KMS-11 (cell line): ENCODE measurements around the gene MLH3.

Source experiments
- H2AFZ ChIP-seq: fragments of 200-600 bp; sonication (generic); 2 replicates; pipeline ENCODE4 v1.6.1; 2016; ENCODE audit warnings: antibody characterized with exemption, mixed run types, low read depth
- H3K27ac ChIP-seq: fragments of 200-600 bp; sonication (generic); 2 replicates; pipeline ENCODE4 v1.6.1; 2016; ENCODE audit warnings: mild to moderate bottlenecking, mixed run types
- H3K27me3 ChIP-seq: fragments of 200-600 bp; sonication (generic); 2 replicates; pipeline ENCODE4 v1.6.1; 2017; ENCODE audit warnings: mild to moderate bottlenecking, low read depth, mixed run types, moderate library complexity; ENCODE audit not compliant: insufficient read depth
- H3K36me3 ChIP-seq: fragments of 200-600 bp; sonication (generic); 2 replicates; pipeline ENCODE4 v1.6.1; 2017; ENCODE audit warnings: mild to moderate bottlenecking, mixed run types; ENCODE audit not compliant: insufficient read depth
- H3K4me1 ChIP-seq: fragments of 200-600 bp; sonication (generic); 2 replicates; pipeline ENCODE4 v1.6.1; 2016; ENCODE audit warnings: mild to moderate bottlenecking, low read depth, mixed run types; ENCODE audit not compliant: poor library complexity, severe bottlenecking
- H3K4me2 ChIP-seq: fragments of 200-600 bp; sonication (generic); 2 replicates; pipeline ENCODE4 v1.7.0; 2016; ENCODE audit warnings: mild to moderate bottlenecking, mixed run types
- H3K4me3 ChIP-seq: fragments of 200-600 bp; sonication (generic); IDR thresholded peaks from 2 replicates; pipeline ENCODE4 v1.6.1; 2017; ENCODE audit warnings: low read depth, low read length, mixed read lengths; ENCODE audit not compliant: insufficient read depth
- H3K79me2 ChIP-seq: fragments of 200-600 bp; sonication (generic); 2 replicates; pipeline ENCODE4 v1.6.1; 2016; ENCODE audit warnings: low read depth, mixed run types; ENCODE audit not compliant: insufficient read depth
- H3K9ac ChIP-seq: fragments of 200-600 bp; sonication (generic); 2 replicates; pipeline ENCODE4 v1.6.1; 2016; ENCODE audit warnings: mild to moderate bottlenecking, mixed run types
- H4K20me1 ChIP-seq: fragments of 200-600 bp; sonication (generic); 2 replicates; pipeline ENCODE4 v1.6.1; 2016; ENCODE audit warnings: mild to moderate bottlenecking, mixed run types; ENCODE audit not compliant: insufficient read depth
- TF ChIP-seq, protein P1 (sequence below): fragments of 200-600 bp; sonication (generic); conservative IDR thresholded peaks from 2 replicates; pipeline ENCODE4 v1.6.1; 2017; ENCODE audit warnings: low read depth, mild to moderate bottlenecking, antibody characterized with exemption, low read length, moderate library complexity, mixed read lengths

MLH3 gene

DNA sequence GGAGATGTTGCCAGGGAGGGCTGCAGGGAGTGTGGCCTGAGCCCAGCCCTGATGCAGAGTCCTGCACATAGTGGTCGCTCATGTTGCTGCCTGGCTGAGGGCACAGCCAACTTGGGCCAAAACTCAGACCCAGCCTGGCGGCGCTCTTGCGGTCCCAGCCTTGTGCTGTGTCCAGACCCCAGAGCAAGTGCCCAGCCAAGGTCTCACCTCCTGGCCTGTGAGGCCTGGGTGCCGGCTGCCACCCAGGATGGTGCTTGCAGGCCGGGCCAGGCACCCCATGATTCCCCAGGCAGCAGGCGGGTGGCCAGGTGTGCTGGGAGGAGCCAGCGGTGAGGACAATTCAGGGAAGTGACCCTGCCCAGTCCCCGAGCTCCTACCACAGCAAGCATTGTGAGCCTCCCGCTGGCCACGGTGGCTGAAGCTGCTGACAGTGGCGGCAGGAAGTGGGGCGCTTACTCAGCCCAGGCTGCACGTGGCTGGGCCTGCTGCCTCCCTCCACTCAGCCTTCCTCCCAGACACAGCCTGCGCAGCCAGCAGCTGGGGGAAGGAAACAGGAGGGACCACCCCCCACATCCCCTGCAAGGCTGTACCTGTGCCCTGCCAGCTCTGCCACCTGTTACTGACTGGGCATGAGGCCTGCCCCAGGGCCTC is 78.1 kb downstream of the MLH3 start:
- no peaks in the 10 kb centered on the region for H3K36me3 ChIP-seq
- no peaks in the 10 kb centered on the region for H3K4me1 ChIP-seq
- no peak overlapping the region for H3K9ac ChIP-seq
- H2AFZ ChIP-seq: no peak overlapping the region
- H3K4me2 ChIP-seq: no peak overlapping the region
- H3K27ac ChIP-seq: no peak overlapping the region
- H3K79me2 ChIP-seq: no peaks in the 10 kb centered on the region
- H3K27me3 ChIP-seq: no peaks in the 10 kb centered on the region
- H3K4me3 ChIP-seq: no peak overlapping the region
- TF ChIP-seq, protein P1, sequence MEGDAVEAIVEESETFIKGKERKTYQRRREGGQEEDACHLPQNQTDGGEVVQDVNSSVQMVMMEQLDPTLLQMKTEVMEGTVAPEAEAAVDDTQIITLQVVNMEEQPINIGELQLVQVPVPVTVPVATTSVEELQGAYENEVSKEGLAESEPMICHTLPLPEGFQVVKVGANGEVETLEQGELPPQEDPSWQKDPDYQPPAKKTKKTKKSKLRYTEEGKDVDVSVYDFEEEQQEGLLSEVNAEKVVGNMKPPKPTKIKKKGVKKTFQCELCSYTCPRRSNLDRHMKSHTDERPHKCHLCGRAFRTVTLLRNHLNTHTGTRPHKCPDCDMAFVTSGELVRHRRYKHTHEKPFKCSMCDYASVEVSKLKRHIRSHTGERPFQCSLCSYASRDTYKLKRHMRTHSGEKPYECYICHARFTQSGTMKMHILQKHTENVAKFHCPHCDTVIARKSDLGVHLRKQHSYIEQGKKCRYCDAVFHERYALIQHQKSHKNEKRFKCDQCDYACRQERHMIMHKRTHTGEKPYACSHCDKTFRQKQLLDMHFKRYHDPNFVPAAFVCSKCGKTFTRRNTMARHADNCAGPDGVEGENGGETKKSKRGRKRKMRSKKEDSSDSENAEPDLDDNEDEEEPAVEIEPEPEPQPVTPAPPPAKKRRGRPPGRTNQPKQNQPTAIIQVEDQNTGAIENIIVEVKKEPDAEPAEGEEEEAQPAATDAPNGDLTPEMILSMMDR: no peak
- H4K20me1 ChIP-seq: no peaks in the 10 kb centered on the region

DNA sequence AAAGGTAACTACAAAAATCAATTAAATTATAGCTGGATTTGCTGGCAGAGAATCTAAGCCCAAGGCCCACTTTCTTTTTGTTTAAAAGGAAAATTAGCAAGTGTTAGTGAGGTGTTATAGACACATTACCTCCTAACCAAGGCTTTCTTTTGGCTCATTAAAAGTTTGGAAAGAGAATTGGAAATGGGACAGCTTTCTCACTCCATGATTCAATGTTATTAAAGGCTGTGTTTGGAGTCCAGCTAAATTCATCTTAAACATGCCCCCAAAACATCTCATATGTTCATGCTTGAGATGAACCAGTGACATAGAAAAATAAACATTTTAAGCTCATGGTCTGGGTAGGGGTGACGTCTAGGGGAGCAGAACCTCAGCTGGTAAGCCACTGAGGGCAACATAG is 82.5 kb downstream of the MLH3 start:
- peaks cover 3% of the 10 kb centered on the region for H3K27me3 ChIP-seq
- TF ChIP-seq, protein P1: no peak
- no peaks in the 10 kb centered on the region for H3K4me1 ChIP-seq
- no peak overlapping the region for H3K27ac ChIP-seq
- H3K9ac ChIP-seq: no peak overlapping the region
- no peaks in the 10 kb centered on the region for H4K20me1 ChIP-seq
- no peak overlapping the region for H3K4me2 ChIP-seq
- no peak overlapping the region for H3K4me3 ChIP-seq
- no peaks in the 10 kb centered on the region for H3K36me3 ChIP-seq
- no peak overlapping the region for H2AFZ ChIP-seq
- H3K79me2 ChIP-seq: no peaks in the 10 kb centered on the region

DNA sequence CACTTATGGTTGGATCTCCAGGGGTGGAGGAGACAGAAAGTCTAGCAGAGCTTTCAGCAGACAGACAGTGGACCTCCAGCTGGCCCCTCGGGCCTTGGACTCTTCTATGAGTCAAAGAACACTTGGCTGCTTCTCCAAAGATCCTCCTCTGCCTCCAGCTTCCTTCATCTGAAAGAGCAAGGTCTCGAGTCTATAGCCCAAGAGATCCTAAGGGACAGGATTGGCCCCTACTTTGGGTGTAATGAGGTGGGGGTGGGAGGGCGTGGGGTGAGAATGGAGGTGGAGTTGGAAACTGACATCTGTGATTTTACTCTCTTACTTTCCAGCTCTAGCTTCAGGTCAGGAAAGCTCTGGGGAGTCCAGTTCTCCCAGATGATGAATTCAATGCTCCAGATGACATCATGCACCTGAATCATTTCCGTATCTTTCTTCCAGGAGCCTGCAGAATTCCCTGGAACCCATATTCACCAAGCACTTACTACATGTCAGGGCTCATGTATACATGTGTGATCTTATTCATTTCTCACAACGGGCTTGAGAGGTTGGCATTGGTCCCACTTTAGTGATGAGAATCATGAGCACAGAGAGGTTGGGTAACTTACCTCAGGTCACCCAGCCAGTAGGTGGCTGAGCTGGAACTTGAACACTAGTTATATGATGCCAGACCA is 85.6 kb downstream of the MLH3 start:
- Histone ChIP-seq H3K27me3 (peaks cover 3% of the 10 kb centered on the region), H3K4me1 (no peaks in the 10 kb centered on the region), H3K4me2 (no peak overlapping the region), H2AFZ (no peak overlapping the region), H3K27ac (no peak overlapping the region), H3K79me2 (no peaks in the 10 kb centered on the region), H4K20me1 (no peaks in the 10 kb centered on the region), H3K4me3 (no peak overlapping the region), H3K36me3 (no peaks in the 10 kb centered on the region), H3K9ac (no peak overlapping the region)
- TF ChIP-seq, protein P1: no peak

DNA sequence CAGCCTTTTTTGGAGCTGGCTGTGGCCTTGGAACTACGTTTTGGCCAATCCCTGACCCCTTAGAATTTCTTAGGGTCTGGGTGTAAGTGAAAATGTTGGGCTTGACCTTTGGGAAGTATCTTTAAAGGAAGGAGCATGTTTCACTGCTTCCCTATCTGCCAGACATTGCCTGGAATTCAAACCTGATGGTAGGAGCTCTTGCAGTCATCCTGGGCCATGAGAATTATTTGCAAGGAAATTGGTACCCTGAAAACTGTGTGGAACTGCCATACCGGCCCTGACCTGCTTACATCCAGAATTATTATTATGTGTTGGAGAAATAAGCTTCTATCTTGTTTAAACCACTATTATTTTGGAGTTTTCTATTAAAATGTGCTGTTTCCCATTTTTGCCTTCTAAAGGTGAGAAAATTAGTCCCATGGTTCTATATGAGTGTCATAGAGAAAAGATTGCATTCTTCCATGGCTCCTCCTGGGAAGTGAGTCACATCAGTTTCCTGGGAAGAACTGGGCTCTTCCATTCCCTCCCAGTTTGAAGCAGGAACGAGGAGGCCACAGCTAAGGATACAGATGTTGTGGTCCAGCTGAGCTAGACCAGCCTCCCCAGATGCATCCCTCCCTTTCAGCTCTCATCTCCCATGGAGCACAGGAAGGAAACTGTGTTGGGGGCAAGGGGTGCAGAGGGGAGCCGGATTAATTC is 86.3 kb downstream of the MLH3 start:
- Histone ChIP-seq H3K79me2 (no peaks in the 10 kb centered on the region), H4K20me1 (no peaks in the 10 kb centered on the region), H3K9ac (no peak overlapping the region), H3K27ac (no peak overlapping the region), H2AFZ (no peak overlapping the region), H3K4me3 (no peak overlapping the region), H3K27me3 (peaks cover 3% of the 10 kb centered on the region), H3K4me1 (no peaks in the 10 kb centered on the region), H3K4me2 (no peak overlapping the region), H3K36me3 (no peaks in the 10 kb centered on the region)
- TF ChIP-seq, protein P1: no peak
